NCI-H526 (cell line): Measurements from ENCODE around the gene BRME1.

Source experiments
- DNase-seq, 2 experiments: peaks; one replicate each; lab custom pipeline; 2025; lab: John Stamatoyannopoulos, UW

Gene BRME1

GRCh38 chr19:13844130-13844631, 61.7 kb downstream of the BRME1 start:
- DNase-seq = no peak

GRCh38 chr19:13843104-13843921, 62.6 kb downstream of the BRME1 start:
- peak in 1 of 2 experiments; percentile 29 for DNase-seq

GRCh38 chr19:13842291-13843103, 63.4 kb downstream of the BRME1 start:
- DNase-seq = peak in 1 of 2 experiments; percentile 32

- DNase-seq = no peak
These were observed 64.0 kb downstream of the BRME1 start for GRCh38 chr19:13841962-13842290.

- peak in 1 of 2 experiments; percentile 16 for DNase-seq
These were observed 64.6 kb downstream of the BRME1 start for GRCh38 chr19:13841086-13841961.

GRCh38 chr19:13840305-13841085, 65.4 kb downstream of the BRME1 start:
- peak in 1 of 2 experiments; percentile 18 for DNase-seq

- no peak for DNase-seq
These were observed 66.0 kb downstream of the BRME1 start for GRCh38 chr19:13839938-13840304.

GRCh38 chr19:13839130-13839937, 66.6 kb downstream of the BRME1 start:
- DNase-seq = peak; percentile 29 to 73

GRCh38 chr19:13838435-13839129, 67.3 kb downstream of the BRME1 start:
- no peak for DNase-seq

GRCh38 chr19:13835791-13836723, 69.9 kb downstream of the BRME1 start:
- no peak for DNase-seq

GRCh38 chr19:13834244-13835069, 71.5 kb downstream of the BRME1 start:
- DNase-seq = no peak

- peak in 1 of 2 experiments; percentile 91 for DNase-seq
These were observed 72.3 kb downstream of the BRME1 start for GRCh38 chr19:13833330-13834243.
